ENCODE data around the gene DCLK1. TPM values are rescaled to one million over a fixed set of nuclear protein-coding genes. Genes with fewer than 3 reads are reported as not detected.

The DCLK1 gene
- total RNA-seq, 4 donors from 2014 or later, result 10.0 to 41.1 (median 19.5) TPM

- H3K4me3 ChIP-seq (ENCODE audit: low read depth, poor library complexity, severe bottlenecking), result no peak overlapping the region
- peak; percentile 29 to 64 for DNase-seq (ENCODE audit: low spot score in 2 of 2)
- TF ChIP-seq CTCF (IDR thresholded peaks at IDR 0.05), result no peak
- no peak for TF ChIP-seq POLR2A (IDR thresholded peaks at IDR 0.05)
- 69 to 74% methylated on average over 2 of the region's 2 CpGs for WGBS, 2 donors
- intact Hi-C loops (cut with DNase I; ENCODE audit: low total_unique reads), result no loop called here
These were observed 204.2 kb downstream of the DCLK1 start for GRCh38 chr13:35926859-35927530.

DNA sequence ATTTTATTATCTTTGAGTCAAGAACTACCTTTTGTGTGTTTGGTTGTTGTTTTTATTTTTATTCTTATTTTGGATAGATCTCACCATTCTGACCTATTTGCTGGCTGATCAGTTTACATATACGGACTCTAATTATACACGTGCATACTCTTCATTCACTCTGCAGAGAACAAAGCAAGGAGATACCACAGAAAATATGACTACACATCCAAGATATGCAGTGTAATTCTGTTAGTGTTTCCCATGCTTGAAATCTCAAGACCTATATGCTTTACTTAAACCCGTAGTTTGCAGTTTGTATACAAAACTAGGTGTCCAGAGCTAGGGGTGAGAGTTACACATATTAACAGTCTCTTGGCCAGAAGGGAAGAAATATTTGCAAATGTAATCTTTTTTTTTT is 205.5 kb downstream of the DCLK1 start:
- TF ChIP-seq POLR2A (IDR thresholded peaks at IDR 0.05) (no peak), CTCF (IDR thresholded peaks at IDR 0.05) (no peak)
- intact Hi-C loops (cut with DNase I; ENCODE audit: low total_unique reads), result no loop called here
- no peak for DNase-seq (ENCODE audit: low spot score in 2 of 2)
- WGBS, 2 donors, result 90 to 93% methylated on average over 3 of the region's 3 CpGs
- H3K4me3 ChIP-seq (ENCODE audit: low read depth, poor library complexity, severe bottlenecking), result no peak overlapping the region

DNA sequence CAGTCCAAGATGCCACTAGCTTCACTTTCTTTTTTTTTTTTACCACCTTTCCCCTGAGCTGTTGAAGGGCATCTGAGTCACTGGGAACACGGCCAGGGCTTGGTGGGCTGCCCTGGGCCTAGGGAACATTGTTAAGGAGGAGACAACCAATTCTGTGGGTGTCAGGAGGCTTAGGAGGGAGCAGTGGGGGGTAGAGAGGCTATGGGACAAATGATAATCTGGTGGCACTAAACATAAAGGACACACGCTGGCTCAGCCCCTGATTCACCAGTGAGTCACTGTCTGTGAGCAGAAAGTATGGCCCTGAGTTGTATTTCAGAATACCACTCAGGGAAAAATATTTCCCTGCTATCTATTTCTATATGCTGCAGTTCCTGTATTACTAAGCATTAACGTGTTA is 207.8 kb downstream of the DCLK1 start:
- DNase-seq (ENCODE audit: low spot score in 2 of 2), result peak in 1 of 2 donors; percentile 62
- no peak overlapping the region for H3K4me3 ChIP-seq (ENCODE audit: low read depth, poor library complexity, severe bottlenecking)
- 65 to 67% methylated on average over 3 of the region's 3 CpGs for WGBS, 2 donors
- intact Hi-C loops (cut with DNase I; ENCODE audit: low total_unique reads), result no loop called here
- TF ChIP-seq POLR2A (IDR thresholded peaks at IDR 0.05), result no peak
- TF ChIP-seq CTCF (IDR thresholded peaks at IDR 0.05), result no peak

- no peak overlapping the region for H3K4me3 ChIP-seq (ENCODE audit: low read depth, poor library complexity, severe bottlenecking)
- intact Hi-C loops (cut with DNase I; ENCODE audit: low total_unique reads), result no loop called here
- 80 to 81% methylated on average over 7 of the region's 7 CpGs for WGBS, 2 donors
- DNase-seq (ENCODE audit: low spot score in 2 of 2), result no peak
- TF ChIP-seq POLR2A (IDR thresholded peaks at IDR 0.05) (no peak), CTCF (IDR thresholded peaks at IDR 0.05) (no peak)
These were observed 210.4 kb downstream of the DCLK1 start for GRCh38 chr13:35920816-35921215.

DNA sequence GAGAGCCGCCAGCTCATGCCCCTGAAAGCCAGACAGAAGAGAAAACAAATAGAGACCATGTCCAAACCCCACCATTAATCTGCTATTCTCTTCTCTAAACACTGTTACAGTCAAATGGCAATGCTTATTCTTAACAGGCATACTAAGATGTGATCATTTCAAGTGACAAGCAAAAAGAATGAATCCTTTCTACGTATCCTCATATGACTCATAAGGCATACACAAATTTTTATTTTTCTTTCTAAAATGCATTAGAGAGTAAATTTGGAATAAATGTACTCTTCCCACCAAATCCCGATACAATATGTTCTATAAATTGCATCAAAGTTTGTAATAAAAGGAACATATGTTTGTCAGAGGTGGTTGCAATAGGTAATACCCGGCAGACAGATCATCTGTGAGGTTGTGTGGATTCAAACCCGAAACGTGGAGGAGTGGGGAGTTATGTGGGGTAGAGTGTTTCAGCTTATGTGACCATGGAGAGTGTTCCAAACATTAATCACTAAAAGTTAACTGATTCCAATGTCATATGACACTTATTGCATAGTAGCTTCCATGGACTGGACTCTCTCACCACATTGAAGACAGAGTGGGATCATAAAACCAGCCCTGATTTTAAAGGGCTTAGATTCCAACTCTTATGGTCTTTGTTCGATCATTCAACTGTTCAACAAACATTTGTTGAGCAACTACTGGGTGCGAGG is 213.1 kb downstream of the DCLK1 start:
- peak in 1 of 2 donors; percentile 17 for DNase-seq (ENCODE audit: low spot score in 2 of 2)
- no peak for TF ChIP-seq POLR2A (IDR thresholded peaks at IDR 0.05)
- no peak overlapping the region for H3K4me3 ChIP-seq (ENCODE audit: low read depth, poor library complexity, severe bottlenecking)
- 64 to 66% methylated on average over 8 of the region's 8 CpGs for WGBS, 2 donors
- intact Hi-C loops (cut with DNase I; ENCODE audit: low total_unique reads), result no loop called here

- peak in 1 of 2 donors; percentile 78 for DNase-seq (ENCODE audit: low spot score in 2 of 2)
- H3K4me3 ChIP-seq (ENCODE audit: low read depth, poor library complexity, severe bottlenecking), result no peak overlapping the region
- intact Hi-C loops (cut with DNase I; ENCODE audit: low total_unique reads), result no loop called here
- no peak for TF ChIP-seq CTCF (IDR thresholded peaks at IDR 0.05)
- no peak for TF ChIP-seq POLR2A (IDR thresholded peaks at IDR 0.05)
- WGBS, 2 donors, result 40 to 41% methylated on average over 13 of the region's 13 CpGs
These were observed 213.8 kb downstream of the DCLK1 start for GRCh38 chr13:35917252-35917941.

Measured in lower leg skin (tissue), 4 donors.